HepG2 (cell line): ENCODE results near the gene TTLL13. TPM values are rescaled to one million over a fixed set of nuclear protein-coding genes. Genes with fewer than 3 reads are reported as not detected.

ENCODE experiments used
- ATAC-seq: fragments of 200-7000 bp; cut with Tn5 transposase; 3 replicates; pipeline ENCODE4 v1.9.1; 2020; ENCODE audit warnings: mild to moderate bottlenecking, moderate library complexity
- BruUV-seq: library from RNA; stranded (reverse); fragments of 400-500 nt; replicated peaks from 2 replicates; lab custom pipeline; 2021; lab: Mats Ljungman, UMichigan
- CTCF ChIA-PET: fragments of 300-600 bp; formaldehyde crosslinking; extraction: SDS; loops from one replicate; lab custom pipeline; 2021; ENCODE audit warnings: low total read pairs, inconsistent platforms, low intra/inter-chr PET ratio; lab: Yijun Ruan, JAX
- POLR2A ChIA-PET: fragments of 350-600 bp; sonication (Branson Sonifier 250); formaldehyde crosslinking; loops from one replicate; lab custom pipeline; 2020; ENCODE audit warnings: antibody characterized with exemption, inconsistent platforms; lab: Yijun Ruan, JAX
- DNase-seq: peaks from one replicate; pipeline ENCODE4 v3.0.0-alpha.2; 2015; ENCODE audit warnings: low spot score
- FAIRE-seq: peaks from 3 replicates; lab custom pipeline; 2011; peaks lifted over from hg19 to GRCh38; lab: Jason Lieb, UNC
- H2AFZ ChIP-seq: one replicate; pipeline ENCODE4 v1.6.1; 2011; ENCODE audit warnings: low read length, inconsistent platforms
- H3K27ac ChIP-seq: fragments of 300-600 bp; 3 replicates; pipeline ENCODE4 v1.8.0; 2011; ENCODE audit warnings: mixed run types, mild to moderate bottlenecking, mixed read lengths, low read length, inconsistent platforms; ENCODE audit not compliant: insufficient read depth; ENCODE audit errors: extremely low read length
- H3K27me3 ChIP-seq, 2 experiments: fragments of 200-600 bp in 1 of 2; 2 replicates in 1 of 2; 3 replicates in 1 of 2; pipeline versions ENCODE4 v1.6.0 to v1.8.0; 2011; ENCODE audit warnings: low read length in 2 of 2, mild to moderate bottlenecking in 2 of 2, moderate library complexity in 2 of 2, inconsistent platforms in 1 of 2; ENCODE audit not compliant: insufficient read depth in 2 of 2, control insufficient read depth in 1 of 2
- H3K36me3 ChIP-seq, 2 experiments: fragments of 200-600 bp in 1 of 2; replicated peaks in 1 of 2; 2 replicates in 1 of 2; 3 replicates in 1 of 2; pipeline versions ENCODE4 v1.5.1 to v1.8.0; 2011; ENCODE audit warnings: low read length in 2 of 2, inconsistent platforms in 1 of 2; ENCODE audit not compliant: insufficient read depth in 2 of 2, control insufficient read depth in 1 of 2
- H3K4me1 ChIP-seq: 2 replicates; pipeline ENCODE4 v1.5.1; 2012; ENCODE audit warnings: low read length, inconsistent platforms; ENCODE audit not compliant: insufficient read depth
- H3K4me2 ChIP-seq: 2 replicates; pipeline ENCODE4 v1.6.0; 2011; ENCODE audit warnings: low read depth, low read length, inconsistent platforms
- H3K4me3 ChIP-seq, 3 experiments: fragments of 200-600 bp in 1 of 3; sonication (generic), shearing (Covaris generic) in 1 of 3; replicated peaks in 1 of 3; 2 replicates each; pipeline ENCODE4 v1.5.1; 2011 to 2016; ENCODE audit warnings: low read length in 3 of 3, inconsistent platforms in 2 of 3, low read depth in 2 of 3, mild to moderate bottlenecking in 2 of 3, control low read depth in 1 of 3, mixed read lengths in 1 of 3; ENCODE audit not compliant: insufficient read depth in 1 of 3
- H3K79me2 ChIP-seq: one replicate; pipeline ENCODE4 v1.6.1; 2011; ENCODE audit warnings: low read length, inconsistent platforms; ENCODE audit not compliant: insufficient read depth
- H3K9ac ChIP-seq: 2 replicates; pipeline ENCODE4 v1.6.0; 2011; ENCODE audit warnings: mild to moderate bottlenecking, low read depth, low read length, inconsistent platforms; ENCODE audit not compliant: insufficient read depth
- H3K9me3 ChIP-seq: 2 replicates; pipeline ENCODE4 v1.5.1; 2012; ENCODE audit warnings: mild to moderate bottlenecking, low read length
- H4K20me1 ChIP-seq: 2 replicates; pipeline ENCODE4 v1.6.0; 2011; ENCODE audit warnings: inconsistent platforms, mild to moderate bottlenecking, low read length, moderate library complexity; ENCODE audit not compliant: insufficient read depth
- CHD2 ChIP-seq: IDR thresholded peaks from 2 replicates; pipeline ENCODE4 v1.6.1; 2011; ENCODE audit warnings: low read depth, low read length, improper control_type of control experiment
- CREB1 ChIP-seq, 2 experiments: fragments of 450-650 bp in 1 of 2; IDR thresholded peaks; 2 replicates each; pipeline ENCODE4 v1.6.1; 2016 to 2017; ENCODE audit warnings: control low read depth in 1 of 2, mild to moderate bottlenecking in 1 of 2, missing compliant biosample characterization in 1 of 2, missing genetic modification characterization in 1 of 2
- ELK4 ChIP-seq: sonication (generic); formaldehyde crosslinking; IDR thresholded peaks from 2 replicates; pipeline ENCODE4 v1.9.0; 2021; ENCODE audit warnings: missing genetic modification reagents, borderline replicate concordance
- GPN1 ChIP-seq: sonication (generic); formaldehyde crosslinking; IDR thresholded peaks from 2 replicates; pipeline ENCODE4 v1.5.1; 2020; ENCODE audit warnings: missing genetic modification reagents, borderline replicate concordance
- HES4 ChIP-seq: sonication (generic); formaldehyde crosslinking; IDR thresholded peaks from 2 replicates; pipeline ENCODE4 v1.9.0; 2021; ENCODE audit warnings: mild to moderate bottlenecking, missing genetic modification reagents, borderline replicate concordance
- KDM5B ChIP-seq: sonication (generic); formaldehyde crosslinking; IDR thresholded peaks from 2 replicates; pipeline ENCODE4 v1.4.0; 2020; ENCODE audit warnings: missing genetic modification reagents, mild to moderate bottlenecking, borderline replicate concordance
- KMT2A ChIP-seq: sonication (generic); formaldehyde crosslinking; IDR thresholded peaks from 2 replicates; pipeline ENCODE4 v1.4.0; 2020; ENCODE audit warnings: missing genetic modification reagents
- MXI1 ChIP-seq: IDR thresholded peaks from 3 replicates; pipeline ENCODE4 v1.6.1; 2012; ENCODE audit warnings: low read depth, low read length, inconsistent platforms, borderline replicate concordance
- POLR2G ChIP-seq: fragments of 200-400 bp; formaldehyde crosslinking; IDR thresholded peaks from 2 replicates; pipeline ENCODE4 v1.6.1; 2018; ENCODE audit warnings: mild to moderate bottlenecking, low read depth, low read length, moderate library complexity
- RNF2 ChIP-seq: fragments of 450-650 bp; conservative IDR thresholded peaks from 2 replicates; pipeline ENCODE4 v1.6.1; 2016; ENCODE audit warnings: low read depth
- TGIF2 ChIP-seq: IDR thresholded peaks from 2 replicates; pipeline ENCODE4 v1.6.1; 2016; ENCODE audit warnings: control low read depth, missing compliant biosample characterization
- ZNF337 ChIP-seq: sonication (generic); formaldehyde crosslinking; IDR thresholded peaks from 2 replicates; pipeline ENCODE4 v1.5.1; 2020; ENCODE audit warnings: missing genetic modification reagents, low read depth, mild to moderate bottlenecking, borderline replicate concordance
- ZNF777 ChIP-seq: sonication (generic); formaldehyde crosslinking; IDR thresholded peaks from 2 replicates; pipeline ENCODE4 v1.4.0; 2020; ENCODE audit warnings: missing genetic modification reagents
- ZNF788 ChIP-seq: sonication (generic); formaldehyde crosslinking; IDR thresholded peaks from 2 replicates; pipeline ENCODE4 v1.5.0; 2020; ENCODE audit warnings: mild to moderate bottlenecking, missing genetic modification reagents, borderline replicate concordance
- WGBS: methylation state at CpG from one replicate; pipeline ENCODE4 v1.1.6; 2017; ENCODE audit warnings: low lambda C conversion rate; 5-methylcytosine and 5-hydroxymethylcytosine counted together
- in situ Hi-C: cut with HindIII; loops from 2 replicates; pipeline ENCODE4 v1.10.0; 2017; ENCODE audit warnings: low pct_unique_long_range_greater_than_20kb; ENCODE audit not compliant: extremely low pct_ligation_motif_present
- intact Hi-C: fragments of 100-400 bp; cut with micrococcal nuclease; formaldehyde crosslinking; loops from one replicate; pipeline ENCODE4 v1.10.0; 2022; ENCODE audit not compliant: unreplicated experiment
- polyA plus RNA-seq, 8 experiments: library from polyadenylated mRNA; depleted of rRNA in 3 of 8; stranded (reverse) in 7 of 8; unstranded in 1 of 8; fragments of >200 nt; fragmentation: Illumina TruSeq in 4 of 8; extraction: Trizol in 4 of 8; gene quantifications; 2 replicates each; pipeline versions ENCODE4 v1.2.1 to v1.2.3, GENCODE V29; 2011 to 2016; ENCODE audit warnings: low read depth in 4 of 8, missing spikeins in 1 of 8, mixed read lengths in 1 of 8; ENCODE audit not compliant: insufficient read depth in 1 of 8
- total RNA-seq, 5 experiments: library from RNA; depleted of rRNA; stranded (reverse); fragments of >200 nt; fragmentation: Illumina TruSeq; extraction: Trizol; gene quantifications; 2 replicates each; pipeline ENCODE4 v1.2.3, GENCODE V29; 2016; ENCODE audit warnings: low read depth in 1 of 5

The TTLL13 gene
- total and polyA plus RNA-seq, 2 of the 13 experiments (the other 11 are each of a cell fraction or from before 2014, with no cell fraction given): 0.07 to 0.29 TPM

GRCh38 chr15:90211009-90211408 lies 38.3 kb upstream of the TTLL13 start:
- peaks cover 31% of the 10 kb centered on the region for H3K4me1 ChIP-seq
- in situ Hi-C loops: no loop called here
- no TSS peak for BruUV-seq

More at GRCh38 chr15:90211009-90211408, 38.3 kb upstream of the TTLL13 start:
- FAIRE-seq (no peak), DNase-seq (no peak), ATAC-seq (peak; percentile 23)
- TF ChIP-seq CHD2 (no peak), ZNF337 (CRISPR knock-in tag) (no peak), ZNF788 (no peak), TGIF2 (no peak), GPN1 (CRISPR knock-in tag) (no peak), CREB1 (IDR thresholded peaks at IDR 0.05) (no peak), CREB1 (CRISPR knock-in tag; IDR thresholded peaks at IDR 0.05) (no peak), KMT2A (CRISPR knock-in tag) (no peak), HES4 (CRISPR knock-in tag) (no peak), POLR2G (no peak), KDM5B (CRISPR knock-in tag) (no peak), RNF2 (no peak), MXI1 (no peak), ZNF777 (no peak), ELK4 (CRISPR knock-in tag) (no peak)
- peak overlapping the region; percentile 28; the same call in 1 of the 2 replicates for H3K4me2 ChIP-seq
- intact Hi-C loops: no loop called here
- no peak overlapping the region for H3K4me3 ChIP-seq
- ChIA-PET POLR2A (no interaction called here), CTCF (no interaction called here)
- no peaks in the 10 kb centered on the region for H3K27me3 ChIP-seq
- no peaks in the 10 kb centered on the region for H3K9me3 ChIP-seq
- H3K9ac ChIP-seq: no peak overlapping the region
- no peaks in the 10 kb centered on the region for H4K20me1 ChIP-seq
- peaks cover 2 to 7% of the 10 kb centered on the region in 2 experiments; a peak in 2 of 5 replicates for H3K36me3 ChIP-seq
- 100% methylated on average over 2 of the region's 9 CpGs for WGBS
- H3K27ac ChIP-seq: peak overlapping the region; percentile 19
- H2AFZ ChIP-seq: no peak overlapping the region
- no peaks in the 10 kb centered on the region for H3K79me2 ChIP-seq
